HG03095 (cell line): Measurements from ENCODE around the gene TAS1R3.

Experiments used
- ATAC-seq: cut with Tn5 transposase; IDR thresholded peaks from one replicate; pipeline ENCODE4 v1.9.1; 2021; ENCODE audit warnings: moderate library complexity; ENCODE audit not compliant: unreplicated experiment

The TAS1R3 gene

DNA sequence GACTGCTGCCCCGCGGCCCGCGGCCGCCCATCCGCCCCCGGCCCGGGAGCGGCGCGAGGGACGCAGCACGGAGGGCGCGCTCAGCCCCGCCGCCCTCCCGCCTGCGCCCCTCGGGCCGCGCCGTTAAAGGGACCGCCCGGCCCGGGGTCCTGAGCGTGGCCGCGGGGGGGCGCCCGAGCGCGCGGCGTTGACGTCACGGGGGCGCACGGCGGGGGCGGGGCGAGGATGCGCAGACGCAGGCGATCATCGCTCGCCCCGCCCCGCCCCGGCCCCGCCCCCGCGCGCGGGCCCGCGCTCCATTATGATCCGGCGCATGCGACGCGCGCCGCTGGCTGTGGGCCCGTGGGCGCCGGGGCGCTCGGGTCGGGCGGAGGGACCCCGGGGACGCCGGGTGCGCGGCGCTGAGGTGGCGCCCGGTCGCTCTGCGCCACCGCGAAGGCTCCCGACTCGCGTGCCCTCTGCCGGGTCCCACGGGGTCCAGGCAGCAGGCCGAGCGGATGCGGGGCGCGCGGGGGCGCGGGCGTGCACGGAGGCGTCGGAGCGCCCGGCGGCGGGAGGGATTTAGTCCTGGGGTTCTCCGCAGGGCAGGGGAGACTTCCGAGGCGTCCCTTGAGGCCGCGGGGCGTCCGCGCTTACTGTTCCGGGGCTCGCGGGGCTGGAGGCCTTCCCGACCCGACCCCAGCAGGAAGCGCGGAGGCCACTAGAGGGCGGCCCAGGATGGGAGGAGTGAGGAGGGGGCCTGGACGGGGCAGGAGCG lies 18.4 kb downstream of the TAS1R3 start, which contains the start of gene DVL1:
Gene DVL1, minus strand, starts transcription at position 163 of the 757 bp plus-strand sequence. CDS start 353 bp downstream, outside the sequence.
- peak; percentile 42 for ATAC-seq

DNA sequence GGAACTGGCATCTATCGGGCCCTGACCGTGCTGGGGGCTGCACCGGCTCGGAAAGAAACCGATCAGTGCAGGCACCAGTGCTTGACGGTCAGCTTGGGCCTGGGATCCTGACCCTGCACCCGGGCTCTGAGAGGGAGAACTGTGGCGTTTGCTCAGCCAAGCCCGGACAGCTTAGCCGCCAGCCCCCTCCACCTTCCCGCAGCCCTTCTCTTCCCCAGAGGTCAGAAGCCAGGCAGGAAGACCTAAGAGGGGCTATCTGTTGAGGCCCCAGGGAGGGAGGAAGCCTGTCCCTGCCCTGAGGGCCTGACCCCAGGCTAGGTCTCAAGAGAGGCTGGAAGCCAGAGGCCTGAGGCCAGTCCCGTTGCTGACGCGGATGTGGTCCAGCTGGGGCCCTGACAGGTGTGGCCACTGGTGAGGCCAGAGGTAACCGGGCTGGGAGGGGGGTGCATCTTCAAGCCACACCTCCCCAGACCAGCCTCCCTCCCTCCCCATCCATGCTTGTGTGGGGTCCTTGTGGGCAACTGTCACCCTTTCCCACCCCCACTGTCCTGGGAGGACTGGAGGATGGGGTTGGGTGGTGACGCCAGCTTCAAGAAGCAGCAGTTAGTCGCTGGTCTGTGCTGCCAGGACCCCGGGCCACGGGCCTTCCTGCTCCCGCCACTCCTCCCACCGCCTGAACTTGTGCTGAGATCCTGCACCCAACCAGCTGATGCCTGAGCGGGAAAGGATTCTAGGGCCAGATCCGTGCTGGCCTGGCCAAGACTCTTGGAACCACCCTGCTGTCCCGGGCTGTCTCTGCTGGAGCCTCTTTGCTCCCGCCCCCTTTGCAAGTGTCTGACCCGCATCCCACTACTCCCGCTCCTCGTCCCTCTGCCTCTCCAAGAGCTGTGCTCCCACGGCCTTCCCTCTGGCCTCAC lies 20.7 kb downstream of the TAS1R3 start:
- ATAC-seq = no peak

DNA sequence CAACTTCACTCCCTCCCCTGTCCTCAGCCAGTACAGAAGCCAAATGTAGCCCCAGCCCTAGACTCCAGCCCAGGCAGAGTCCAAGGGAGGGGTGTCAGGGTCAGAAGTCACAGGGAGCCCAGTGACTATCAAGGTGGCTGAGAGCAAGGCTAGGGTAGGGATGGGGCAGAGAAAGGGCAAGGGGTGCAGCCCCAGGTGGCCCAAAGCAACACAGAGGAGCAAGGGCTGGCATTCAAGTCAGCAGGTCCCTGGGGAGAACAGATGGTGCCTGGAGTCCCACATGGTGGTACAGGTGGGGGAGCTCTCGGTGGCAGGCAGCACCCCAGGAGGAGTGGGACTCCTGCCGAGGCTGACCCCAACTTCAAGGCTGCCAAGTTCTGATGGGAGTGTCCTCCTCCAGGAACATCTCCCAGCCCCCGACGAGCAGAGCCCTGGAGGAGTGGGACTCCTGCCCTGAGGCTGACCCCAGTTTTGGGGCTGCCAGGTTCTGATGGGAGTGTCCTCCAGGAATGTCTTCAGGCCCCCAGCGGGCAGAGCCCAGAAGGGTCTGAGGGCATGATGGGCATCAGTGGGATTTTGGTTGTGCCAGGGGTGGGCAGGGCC lies 21.8 kb downstream of the TAS1R3 start:
- ATAC-seq = no peak

DNA sequence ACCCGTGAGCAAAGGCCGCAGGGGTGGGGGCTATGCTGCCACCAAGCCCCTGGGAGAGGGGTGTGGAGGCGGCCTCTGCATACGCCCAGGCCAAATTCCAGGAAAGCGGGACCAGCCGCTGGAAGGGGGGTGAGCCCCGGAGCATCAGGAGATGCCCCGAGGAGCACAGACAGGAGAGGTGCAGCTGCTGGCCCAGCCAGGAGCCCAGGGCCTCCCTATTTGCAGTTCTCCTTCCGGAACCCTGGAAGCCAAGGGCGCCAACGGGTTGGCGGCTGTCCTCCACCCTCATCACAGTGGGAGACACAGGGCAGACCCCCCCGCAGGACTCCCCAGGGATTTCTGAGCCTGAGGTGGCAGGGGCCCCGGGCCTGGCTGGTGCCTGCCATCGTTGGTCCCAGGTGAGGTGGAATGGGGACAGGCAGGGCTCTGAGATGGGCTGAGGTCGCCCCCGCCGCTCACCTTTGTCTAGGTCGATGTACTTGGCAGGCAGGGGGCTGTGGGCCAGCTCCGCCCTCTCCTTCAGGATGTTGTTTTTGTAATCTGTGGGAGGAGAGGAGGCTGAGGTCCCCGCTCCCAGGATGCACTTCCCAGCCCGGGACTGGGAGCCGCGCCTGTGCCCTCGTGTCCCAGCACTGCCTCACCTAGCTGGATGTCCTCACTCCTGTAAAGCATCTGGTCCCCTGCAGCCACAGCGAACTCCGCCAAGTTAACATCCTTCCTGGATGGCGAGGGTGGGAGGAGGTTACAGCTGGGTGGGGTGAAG lies 22.5 kb downstream of the TAS1R3 start:
- no peak for ATAC-seq

DNA sequence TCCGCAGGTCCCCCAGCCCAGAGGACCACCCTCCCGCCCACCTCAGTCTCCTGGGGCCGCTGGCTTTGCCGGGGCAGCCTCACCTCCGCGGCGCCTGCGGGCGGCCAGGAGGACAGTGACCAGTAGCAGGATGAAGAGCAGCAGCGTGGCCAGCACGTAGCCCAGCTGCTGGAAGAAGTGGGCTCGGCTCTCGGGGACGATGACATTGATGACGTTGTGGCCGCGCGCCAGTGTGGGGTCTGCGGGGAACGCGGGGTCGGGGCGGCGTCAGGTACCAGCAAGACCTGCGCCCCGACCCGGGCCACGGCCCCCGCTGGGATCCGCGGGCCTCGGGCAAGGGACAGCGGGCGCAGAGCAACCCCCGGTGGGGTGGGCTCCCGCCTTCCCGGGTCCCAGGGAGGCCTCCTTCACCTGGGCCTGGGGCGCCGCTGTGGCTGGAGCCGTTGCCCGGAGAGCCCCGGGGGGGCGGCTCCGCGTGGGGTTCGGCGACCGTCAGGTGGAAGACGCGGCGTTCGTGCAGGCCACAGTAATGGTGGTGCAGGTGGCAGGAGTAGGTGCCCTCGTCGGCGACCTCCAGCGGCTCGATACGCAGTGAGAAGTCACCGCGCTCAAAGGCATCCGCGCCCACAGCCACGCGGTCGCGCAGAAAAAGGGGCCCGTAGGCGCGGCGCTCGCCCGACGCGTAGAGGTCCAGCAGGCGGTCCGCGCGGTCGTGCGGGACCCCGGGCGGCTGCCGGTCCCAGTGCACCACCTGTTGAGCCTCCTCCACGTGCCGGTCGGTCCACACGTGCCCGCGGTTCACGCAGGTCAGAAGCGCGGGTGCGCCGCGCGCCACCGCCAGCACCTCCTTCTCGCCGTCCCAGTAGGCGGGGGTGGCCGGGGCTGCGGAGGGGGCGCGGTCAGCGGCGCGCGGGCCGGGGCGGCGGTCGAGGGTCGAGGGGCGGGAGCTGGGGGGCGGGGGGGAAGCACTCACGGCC lies 23.5 kb downstream of the TAS1R3 start:
- ATAC-seq = no peak

DNA sequence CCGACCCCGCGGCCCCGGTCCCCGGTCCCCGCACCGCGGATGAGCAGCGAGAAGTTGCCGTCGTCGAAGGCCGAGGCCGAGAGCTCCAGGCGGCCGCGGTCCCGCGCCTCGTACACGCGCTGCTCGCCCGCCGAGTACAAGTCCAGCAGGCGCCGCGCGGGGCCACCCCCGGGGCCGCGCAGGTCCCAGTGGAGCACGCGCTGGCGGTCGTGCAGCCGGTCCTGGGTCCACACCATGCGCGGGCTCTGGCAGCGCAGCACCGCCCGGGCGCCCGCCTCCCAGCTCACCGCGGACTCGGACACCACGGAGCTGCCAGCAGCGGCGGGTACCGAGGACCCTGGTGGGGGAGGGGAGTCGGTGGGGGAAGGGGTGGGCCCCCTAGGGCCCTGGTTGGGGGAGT lies 24.3 kb downstream of the TAS1R3 start:
- no peak for ATAC-seq

DNA sequence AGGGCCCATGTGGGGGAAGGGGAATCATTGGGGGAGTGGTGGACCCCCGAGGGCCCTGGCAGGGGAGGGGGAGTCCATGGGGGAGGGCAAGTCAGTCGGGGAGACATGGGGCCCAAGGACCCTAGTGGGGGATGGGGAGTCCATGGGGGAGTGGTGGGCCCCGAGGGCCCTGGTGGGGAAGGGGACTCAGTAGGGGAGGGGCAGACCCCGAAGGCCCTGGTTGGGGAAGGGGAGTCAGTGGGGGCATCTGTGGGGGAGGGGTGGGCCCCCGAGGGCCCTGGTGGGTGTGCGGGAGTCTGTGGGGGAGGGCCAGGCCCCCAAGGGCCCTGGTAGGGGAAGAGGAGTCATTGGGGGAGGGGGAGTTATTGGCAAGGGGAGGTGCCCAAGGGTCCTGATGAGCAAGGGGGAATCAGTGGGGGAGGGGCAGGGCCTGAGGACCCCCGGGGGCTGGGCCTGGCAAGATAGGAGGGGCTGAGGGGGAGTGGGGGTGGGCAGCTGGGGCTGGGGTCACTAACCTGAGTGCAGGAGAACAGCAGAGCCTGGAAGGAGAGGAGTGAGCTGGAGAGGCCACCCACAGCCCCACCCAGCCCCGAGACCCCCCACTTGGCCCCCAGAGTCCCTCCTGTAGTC lies 25.2 kb downstream of the TAS1R3 start:
- no peak for ATAC-seq

DNA sequence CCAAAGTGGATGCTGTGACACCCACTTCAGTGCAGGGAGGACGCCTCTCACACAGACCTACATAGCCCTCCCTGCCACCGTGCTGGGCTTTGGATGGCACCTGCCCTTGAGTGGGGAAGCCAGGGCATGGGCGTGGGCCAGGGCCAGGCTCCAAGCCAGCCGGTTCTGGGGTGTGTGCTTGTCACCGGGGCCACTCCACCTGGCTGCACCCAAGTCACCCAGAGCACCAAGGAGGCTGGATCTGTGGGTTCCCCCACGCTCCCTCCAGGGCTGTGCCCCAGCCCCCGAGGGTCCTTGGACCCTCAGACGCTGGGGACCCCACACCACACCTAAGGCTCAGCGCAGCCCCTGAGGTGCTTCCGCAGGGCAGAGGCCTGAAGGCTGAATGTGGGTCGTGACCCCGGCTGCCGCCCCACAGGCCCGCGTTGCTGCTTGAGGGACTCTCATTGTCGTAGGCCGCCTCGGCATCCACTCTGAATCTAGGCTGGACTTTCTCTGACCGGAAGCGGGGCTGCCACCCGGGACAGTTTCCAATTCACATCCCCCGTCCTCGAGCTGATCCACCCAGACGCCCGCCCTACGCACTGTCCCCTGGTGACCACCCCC lies 25.8 kb downstream of the TAS1R3 start:
- no peak for ATAC-seq

DNA sequence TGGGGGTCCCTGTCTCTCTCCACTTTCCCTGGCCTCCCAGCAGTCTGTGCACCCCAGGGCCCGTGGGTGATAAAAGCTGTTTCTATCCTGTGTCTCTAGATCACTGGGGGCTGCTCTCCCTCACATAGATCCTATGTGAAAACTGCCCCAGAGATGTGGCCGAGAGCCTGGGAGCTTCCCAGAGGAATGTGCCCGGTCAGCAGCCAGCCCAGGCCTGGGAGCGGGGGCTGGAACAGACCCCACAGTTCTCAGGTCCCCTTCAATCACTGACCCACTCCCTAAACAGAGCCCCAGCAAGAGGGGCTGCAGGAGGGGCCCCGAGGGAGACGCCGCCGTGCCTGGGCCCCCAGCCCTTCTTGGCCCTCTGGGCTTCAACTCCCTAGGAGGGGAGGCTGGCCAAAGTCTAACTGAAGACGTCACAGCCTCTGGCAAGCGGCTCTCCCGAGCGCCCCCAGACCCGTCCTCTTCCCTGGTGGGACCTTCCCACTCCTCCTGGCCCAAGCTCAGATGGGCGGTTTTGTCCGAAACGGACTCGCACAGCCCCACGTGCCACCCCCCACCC lies 26.9 kb downstream of the TAS1R3 start:
- ATAC-seq = no peak

DNA sequence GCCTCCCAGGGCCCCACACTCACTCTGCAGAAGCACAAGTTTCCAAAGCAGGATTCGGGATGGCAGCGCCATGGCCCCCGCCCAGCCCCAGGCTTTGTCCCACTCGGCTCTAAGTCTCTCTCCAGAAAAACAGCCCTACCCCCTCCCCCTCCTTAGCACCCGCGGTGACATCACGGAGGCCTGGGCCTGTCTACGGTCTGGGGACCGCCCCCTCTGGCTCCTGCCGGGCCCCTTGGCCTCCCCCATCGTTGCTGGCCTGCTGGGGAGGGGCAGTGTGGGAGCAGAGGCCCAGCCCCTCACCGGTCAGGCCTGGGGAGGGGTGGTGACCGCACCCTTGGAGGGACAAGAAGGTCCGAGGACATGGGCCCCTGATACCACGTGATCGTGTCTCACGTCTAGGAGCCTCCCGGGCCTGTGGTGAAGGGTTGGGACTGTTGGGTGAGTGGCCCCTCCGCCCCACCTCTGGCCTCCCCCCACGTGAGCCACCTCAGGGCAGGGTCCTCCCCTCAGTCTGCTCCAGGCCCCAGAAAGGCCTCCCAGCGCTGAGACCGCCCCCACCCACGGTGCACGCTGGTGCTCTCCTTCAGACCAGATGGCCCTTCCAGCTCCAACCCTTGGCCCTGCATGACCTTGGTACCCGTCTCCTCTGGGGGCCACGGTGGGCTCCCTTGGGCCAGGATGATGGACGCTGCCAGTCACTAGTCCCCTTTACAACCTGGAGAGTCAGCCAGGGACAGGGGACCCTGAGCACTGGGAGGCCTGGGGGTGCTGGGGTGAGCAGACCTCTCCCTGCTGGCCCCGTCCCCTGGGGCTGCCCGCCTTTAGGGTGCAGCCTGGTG lies 27.6 kb downstream of the TAS1R3 start, which contains the start of gene MXRA8:
Gene MXRA8, minus strand, starts transcription at position 123 of the 839 bp plus-strand sequence. Its CDS starts 51 bp downstream, at position 72.
- no peak for ATAC-seq

DNA sequence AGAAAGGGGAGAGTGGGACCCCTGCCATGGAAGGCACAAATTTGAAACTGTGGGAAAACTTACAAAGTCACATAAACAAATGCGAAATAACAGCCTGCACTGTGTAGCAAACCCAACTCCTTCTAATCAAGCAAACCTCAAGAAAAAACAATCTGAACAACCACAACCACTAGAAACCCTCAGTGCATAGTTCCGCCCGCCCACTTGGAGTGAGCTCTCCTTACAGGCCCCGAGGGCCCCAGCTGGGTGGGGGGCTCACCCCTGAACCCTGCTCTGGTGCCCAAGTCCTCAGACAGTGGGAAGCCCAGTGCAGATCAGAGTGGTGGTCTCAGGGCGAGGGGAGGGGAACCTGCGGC lies 28.2 kb downstream of the TAS1R3 start:
- ATAC-seq = no peak

DNA sequence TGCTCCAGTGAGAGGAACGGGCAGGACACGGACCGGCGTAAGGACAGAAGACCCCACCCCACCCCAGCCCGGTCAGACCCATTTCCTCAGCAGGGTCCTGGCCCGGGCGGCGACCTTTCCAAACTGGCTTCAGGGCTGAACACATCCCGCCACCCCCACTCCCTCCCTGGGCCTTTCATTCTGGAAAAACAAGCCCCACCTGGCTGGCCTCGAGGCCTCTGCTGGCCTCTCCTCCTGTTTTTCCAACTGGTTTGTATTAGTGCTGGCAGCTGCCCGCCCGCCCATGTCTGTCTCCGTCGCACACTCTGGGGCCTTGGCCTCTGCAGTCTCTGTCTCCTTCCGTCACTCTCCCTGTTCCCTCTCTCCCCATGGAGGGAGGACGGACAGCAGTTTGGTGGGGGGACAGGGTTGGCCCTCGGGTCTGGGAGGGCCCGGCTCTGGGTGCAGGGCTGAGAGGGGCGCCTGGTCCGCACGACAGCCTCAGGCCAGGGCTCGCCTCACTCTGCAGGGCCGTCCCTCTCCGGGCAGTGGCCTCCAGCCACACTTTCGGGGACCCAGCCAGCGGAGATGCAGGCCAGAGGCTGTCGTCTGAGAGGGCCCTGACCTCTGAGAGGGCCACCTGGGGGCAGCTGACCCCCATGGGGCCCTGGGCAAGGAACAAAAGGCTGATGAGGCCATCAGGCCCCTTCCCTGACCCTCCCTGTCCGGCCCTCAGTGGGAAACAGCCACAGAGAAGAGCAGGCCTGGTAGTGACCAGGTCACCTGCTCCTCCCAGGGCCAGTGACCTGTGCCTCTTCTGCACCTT lies 28.8 kb downstream of the TAS1R3 start:
- no peak for ATAC-seq

DNA sequence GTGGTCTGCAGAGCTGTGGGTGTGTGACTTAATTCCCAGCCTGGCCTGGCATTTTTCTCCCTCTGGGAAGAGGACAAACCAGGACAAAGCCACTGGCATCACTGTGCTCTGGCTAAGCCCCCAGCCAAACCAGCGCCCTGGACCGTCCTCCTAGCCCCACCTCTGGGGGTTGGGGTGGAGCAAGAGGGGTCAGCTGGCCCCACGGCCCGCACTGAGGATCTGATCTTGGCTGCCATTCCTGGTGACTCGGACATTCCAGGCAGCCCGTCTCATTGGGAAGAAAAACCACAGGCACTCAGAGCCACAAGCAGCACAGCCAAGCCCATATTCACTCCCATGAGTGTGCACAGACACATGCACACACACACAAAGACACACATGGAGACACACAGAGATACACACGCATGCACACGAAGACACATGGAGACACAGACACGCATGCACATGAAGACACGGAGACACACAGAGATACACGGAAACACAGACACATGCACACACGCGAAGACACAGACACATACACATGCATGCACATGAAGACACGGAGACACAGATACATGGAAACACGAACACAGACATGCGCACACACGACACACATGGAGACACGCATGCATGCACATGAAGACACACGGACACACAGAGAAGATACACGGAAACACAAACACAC lies 29.6 kb downstream of the TAS1R3 start:
- no peak for ATAC-seq

DNA sequence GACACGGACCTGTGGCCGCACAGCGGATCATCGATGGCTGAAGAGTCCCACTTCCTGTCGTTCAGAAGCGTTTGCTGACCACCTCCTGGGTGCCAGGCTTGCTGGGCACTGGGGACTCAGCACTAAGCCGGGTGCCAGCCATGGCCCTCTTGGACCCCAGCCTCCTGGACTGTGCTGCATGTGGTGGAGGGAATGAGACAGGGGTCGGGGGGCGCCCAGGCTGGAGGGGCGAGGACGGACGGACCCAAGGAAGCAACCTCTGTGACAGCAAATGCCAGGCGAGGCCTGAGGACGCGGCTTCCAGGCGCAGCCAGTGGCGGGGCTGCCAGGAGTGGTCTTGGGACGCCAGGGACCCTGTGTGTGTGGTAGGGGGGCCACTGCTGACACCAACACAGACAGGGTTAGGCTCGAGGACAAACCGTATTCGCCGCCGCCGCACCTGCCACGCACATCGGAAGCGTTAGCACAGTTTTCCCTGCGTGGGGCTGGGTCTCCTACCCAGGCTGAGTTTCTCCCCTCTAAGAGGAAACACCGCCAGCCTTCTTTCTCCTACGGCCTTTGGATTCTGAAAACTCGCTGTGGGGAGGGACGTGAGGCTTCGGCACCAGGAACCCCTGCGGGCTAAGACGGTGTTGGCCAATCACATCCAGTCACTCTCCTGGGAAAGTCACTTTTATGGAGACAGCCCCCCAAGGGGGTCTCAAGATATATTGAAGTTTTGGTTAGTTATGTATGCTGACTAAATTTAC lies 30.3 kb downstream of the TAS1R3 start:
- no peak for ATAC-seq

DNA sequence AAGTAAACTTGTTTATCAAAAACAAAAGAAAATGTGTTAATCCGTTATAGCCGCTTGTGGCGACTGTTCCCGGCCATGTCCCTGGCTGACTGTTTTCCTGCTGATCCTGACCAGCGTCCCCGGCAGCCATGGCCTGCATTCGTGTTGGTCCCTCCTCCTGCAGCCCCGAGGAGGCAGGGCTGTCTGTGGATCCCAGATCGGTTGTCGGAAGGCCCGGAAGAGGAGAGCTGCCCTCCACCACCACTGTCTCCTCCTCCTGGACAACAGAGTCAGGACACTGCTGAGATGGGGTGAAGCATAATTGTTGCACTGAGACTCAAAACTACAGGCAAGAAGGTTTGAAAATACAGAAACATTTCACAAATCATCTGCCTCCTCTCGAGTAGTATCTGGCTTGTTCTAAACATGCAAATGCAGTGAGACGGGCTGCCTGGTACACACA lies 30.9 kb downstream of the TAS1R3 start:
- no peak for ATAC-seq
